ENCODE results near the gene SPAG16.

The SPAG16 gene

GRCh38 chr2:214410128-214410775, 1126.0 kb downstream of the SPAG16 start:
- DNase-seq = no peak

GRCh38 chr2:214410918-214411554, 1126.8 kb downstream of the SPAG16 start, which contains the start of gene VWC2L:
TSS of gene VWC2L (plus strand) at chr2:214411054. CDS start at chr2:214414194, 3,140 bp downstream.
- in situ Hi-C loops (cut with HindIII; ENCODE audit: low pct_ligation_motif_present, low pct_unique_long_range_greater_than_20kb, low sequenced_read_pairs) = no loop called here
- DNase-seq = peak; percentile 83

More at GRCh38 chr2:214410128-214410775, 1126.0 kb downstream of the SPAG16 start:
- in situ Hi-C loops (cut with HindIII; ENCODE audit: low pct_ligation_motif_present, low pct_unique_long_range_greater_than_20kb, low sequenced_read_pairs) = no loop called here

- DNase-seq = no peak
- in situ Hi-C loops (cut with HindIII; ENCODE audit: low pct_ligation_motif_present, low pct_unique_long_range_greater_than_20kb, low sequenced_read_pairs) = no loop called here
These were observed 1128.4 kb downstream of the SPAG16 start for GRCh38 chr2:214412679-214413078.

- in situ Hi-C loops (cut with HindIII; ENCODE audit: low pct_ligation_motif_present, low pct_unique_long_range_greater_than_20kb, low sequenced_read_pairs) = no loop called here
- DNase-seq = no peak
These were observed 1152.2 kb downstream of the SPAG16 start for GRCh38 chr2:214436470-214436869.

- in situ Hi-C loops (cut with HindIII; ENCODE audit: low pct_ligation_motif_present, low pct_unique_long_range_greater_than_20kb, low sequenced_read_pairs) = no loop called here
- no peak for DNase-seq
These were observed 1166.0 kb downstream of the SPAG16 start for GRCh38 chr2:214450118-214450894.

- in situ Hi-C loops (cut with HindIII; ENCODE audit: low pct_ligation_motif_present, low pct_unique_long_range_greater_than_20kb, low sequenced_read_pairs) = no loop called here
- DNase-seq = no peak
These were observed 1167.4 kb downstream of the SPAG16 start for GRCh38 chr2:214451516-214452275.

Data from ACHN (cell line).